IMR-90 (cell line): ENCODE results near the gene BAIAP2L1. TPM values are rescaled to one million over a fixed set of nuclear protein-coding genes. Genes with fewer than 3 reads are reported as not detected.

ENCODE experiments used
- ATAC-seq: fragments of 200-7000 bp; cut with Tn5 transposase; 2 replicates; pipeline ENCODE4 v1.9.1; 2020; ENCODE audit warnings: low read depth, mild to moderate bottlenecking, moderate library complexity
- BruUV-seq: library from RNA; stranded (reverse); fragments of 400-500 nt; replicated peaks from 2 replicates; lab custom pipeline; 2021; lab: Mats Ljungman, UMichigan
- CTCF ChIA-PET: fragments of 300-600 bp; formaldehyde crosslinking; extraction: SDS; loops from one replicate; lab custom pipeline; 2021; ENCODE audit warnings: antibody characterized with exemption; lab: Yijun Ruan, JAX
- POLR2A ChIA-PET: fragments of 300-600 bp; sonication (Branson Sonifier 250); formaldehyde crosslinking; loops from one replicate; lab custom pipeline; 2022; ENCODE audit warnings: antibody characterized with exemption; ENCODE audit not compliant: unreplicated experiment; lab: Charles Lee
- DNase-seq: peaks from one replicate; pipeline ENCODE4 v3.0.0; 2013
- H2AFZ ChIP-seq: replicated peaks from 2 replicates; pipeline ENCODE3; 2013; ENCODE audit warnings: low read length, mild to moderate bottlenecking; ENCODE audit not compliant: poor library complexity
- H2AK5ac ChIP-seq: 2 replicates; pipeline ENCODE4 v1.6.1; 2013; ENCODE audit warnings: low read depth, low read length, inconsistent platforms
- H2AK9ac ChIP-seq: replicated peaks from 2 replicates; pipeline ENCODE3; 2013; ENCODE audit warnings: mild to moderate bottlenecking, low read depth, low read length, moderate library complexity; ENCODE audit not compliant: poor library complexity
- H2BK120ac ChIP-seq: 2 replicates; pipeline ENCODE4 v1.6.1; 2013; ENCODE audit warnings: low read depth, low read length, inconsistent platforms
- H2BK15ac ChIP-seq: 3 replicates; pipeline ENCODE4 v1.6.1; 2013; ENCODE audit warnings: low read depth, low read length, inconsistent platforms
- H2BK20ac ChIP-seq: 2 replicates; pipeline ENCODE4 v1.6.1; 2013; ENCODE audit warnings: low read depth, mild to moderate bottlenecking, inconsistent platforms, low read length, moderate library complexity
- H2BK5ac ChIP-seq: 2 replicates; pipeline ENCODE4 v1.6.1; 2013; ENCODE audit warnings: mild to moderate bottlenecking, low read depth, low read length, inconsistent platforms; ENCODE audit not compliant: poor library complexity, severe bottlenecking
- H3K14ac ChIP-seq: replicated peaks from 2 replicates; pipeline ENCODE4 v1.6.1; 2013; ENCODE audit warnings: low read depth, low read length, inconsistent platforms
- H3K18ac ChIP-seq: 2 replicates; pipeline ENCODE4 v1.6.1; 2013; ENCODE audit warnings: low read depth, low read length, control low read depth
- H3K23ac ChIP-seq: 2 replicates; pipeline ENCODE4 v1.6.1; 2013; ENCODE audit warnings: low read depth, low read length, inconsistent platforms
- H3K27ac ChIP-seq: 2 replicates; pipeline ENCODE4 v1.5.1; 2013; ENCODE audit warnings: mild to moderate bottlenecking, control low read depth, low read length; ENCODE audit not compliant: insufficient read depth
- H3K27me3 ChIP-seq: 2 replicates; pipeline ENCODE4 v1.6.1; 2013; ENCODE audit warnings: low read length; ENCODE audit not compliant: control insufficient read depth, insufficient read depth
- H3K36me3 ChIP-seq: 2 replicates; pipeline ENCODE4 v1.6.1; 2013; ENCODE audit warnings: low read length, mixed read lengths; ENCODE audit not compliant: control insufficient read depth, insufficient read depth
- H3K4ac ChIP-seq: 2 replicates; pipeline ENCODE4 v1.6.1; 2013; ENCODE audit warnings: low read depth, low read length, inconsistent platforms
- H3K4me1 ChIP-seq: 2 replicates; pipeline ENCODE4 v1.6.1; 2013; ENCODE audit warnings: low read length, mixed read lengths; ENCODE audit not compliant: control insufficient read depth, insufficient read depth
- H3K4me2 ChIP-seq: 2 replicates; pipeline ENCODE4 v1.6.1; 2013; ENCODE audit warnings: low read depth, mild to moderate bottlenecking, control low read depth, low read length, moderate library complexity
- H3K4me3 ChIP-seq: 2 replicates; pipeline ENCODE4 v1.5.1; 2013; ENCODE audit warnings: low read depth, mild to moderate bottlenecking, control low read depth, low read length, moderate library complexity; ENCODE audit not compliant: insufficient read depth
- H3K56ac ChIP-seq: 2 replicates; pipeline ENCODE4 v1.6.1; 2013; ENCODE audit warnings: low read length, inconsistent platforms; ENCODE audit not compliant: insufficient read depth; ENCODE audit errors: extremely low read depth
- H3K79me1 ChIP-seq, 2 experiments: 2 replicates each; pipeline ENCODE4 v1.6.1; 2013; ENCODE audit warnings: low read length in 2 of 2, inconsistent platforms in 1 of 2, low read depth in 1 of 2
- H3K9ac ChIP-seq: 2 replicates; pipeline ENCODE4 v1.6.1; 2013; ENCODE audit warnings: low read depth, low read length, control low read depth
- H3K9me1 ChIP-seq: 2 replicates; pipeline ENCODE4 v1.6.1; 2013; ENCODE audit warnings: low read length, inconsistent platforms; ENCODE audit not compliant: insufficient read depth
- H3K9me3 ChIP-seq: 2 replicates; pipeline ENCODE4 v1.6.1; 2013; ENCODE audit warnings: low read length; ENCODE audit not compliant: control insufficient read depth, insufficient read depth
- H4K20me1 ChIP-seq: 2 replicates; pipeline ENCODE4 v1.6.1; 2013; ENCODE audit warnings: low read length, inconsistent platforms; ENCODE audit not compliant: insufficient read depth
- H4K5ac ChIP-seq: 2 replicates; pipeline ENCODE4 v1.6.1; 2013; ENCODE audit warnings: mild to moderate bottlenecking, low read depth, low read length, control low read depth
- H4K8ac ChIP-seq, 2 experiments: 2 replicates each; pipeline ENCODE4 v1.6.1; 2013; ENCODE audit warnings: low read depth in 2 of 2, low read length in 2 of 2, control low read depth in 1 of 2, inconsistent platforms in 1 of 2
- H4K91ac ChIP-seq: 2 replicates; pipeline ENCODE4 v1.6.1; 2013; ENCODE audit warnings: low read depth, low read length, inconsistent platforms; ENCODE audit not compliant: insufficient read depth
- CEBPB ChIP-seq: IDR thresholded peaks from 2 replicates; pipeline ENCODE4 v1.6.1; 2012; ENCODE audit warnings: low read depth, low read length, improper control_type of control experiment
- CHD1 ChIP-seq: IDR thresholded peaks from 2 replicates; pipeline ENCODE4 v1.6.1; 2012; ENCODE audit warnings: low read depth, low read length, improper control_type of control experiment
- FOS ChIP-seq: fragments of 150-350 bp; IDR thresholded peaks from 2 replicates; pipeline ENCODE4 v1.6.1; 2016; ENCODE audit warnings: low read depth, low read length
- MAZ ChIP-seq: IDR thresholded peaks from 2 replicates; pipeline ENCODE4 v1.6.1; 2012; ENCODE audit warnings: low read depth, mild to moderate bottlenecking, low read length, improper control_type of control experiment, moderate library complexity, borderline replicate concordance
- MXI1 ChIP-seq: IDR thresholded peaks from 2 replicates; pipeline ENCODE4 v1.6.1; 2012; ENCODE audit warnings: low read depth, mild to moderate bottlenecking, low read length, moderate library complexity, borderline replicate concordance
- NFE2L2 ChIP-seq: fragments of 150-350 bp; IDR thresholded peaks from 2 replicates; pipeline ENCODE4 v1.6.1; 2016; ENCODE audit warnings: low read depth, mild to moderate bottlenecking, low read length
- RCOR1 ChIP-seq: IDR thresholded peaks from 2 replicates; pipeline ENCODE4 v1.6.1; 2012; ENCODE audit warnings: mild to moderate bottlenecking, low read length, improper control_type of control experiment; ENCODE audit not compliant: insufficient replicate concordance
- RFX5 ChIP-seq: IDR thresholded peaks from 2 replicates; pipeline ENCODE4 v1.8.0; 2012; ENCODE audit warnings: low read depth, mild to moderate bottlenecking, low read length, moderate library complexity
- WGBS, 2 experiments: methylation state at CpG; one replicate each; pipeline versions ENCODE4 v1.1.5 to v1.1.7; 2013; ENCODE audit warnings: missing lambda C conversion rate in 2 of 2; ENCODE audit not compliant: insufficient read length in 1 of 2; ENCODE audit errors: extremely low coverage in 2 of 2; 5-methylcytosine and 5-hydroxymethylcytosine counted together
- dilution Hi-C: fragments of 300-500 bp; cut with HindIII; formaldehyde crosslinking; loops from one replicate; pipeline ENCODE4 v1.14.3; 2018; ENCODE audit warnings: low sequenced_read_pairs; ENCODE audit not compliant: unreplicated experiment
- in situ Hi-C: fragments of 300-500 bp; cut with MboI; formaldehyde crosslinking; loops from 3 replicates; pipeline ENCODE4 v1.14.3; 2019; ENCODE audit warnings: low sequenced_read_pairs, inconsistent platforms, mixed read lengths
- intact Hi-C: fragments of 100-400 bp; cut with micrococcal nuclease; formaldehyde crosslinking; loops from 2 replicates; pipeline ENCODE4 v1.10.0; 2022
- polyA plus RNA-seq, 3 experiments: library from polyadenylated mRNA; depleted of rRNA; stranded (reverse); fragments of >200 nt; gene quantifications; 2 replicates each; pipeline ENCODE4 v1.2.3, GENCODE V29; 2012; ENCODE audit warnings: low replicate concordance in 1 of 3
- total RNA-seq: library from RNA; depleted of rRNA; stranded (reverse); fragments of >200 nt; gene quantifications from 2 replicates; pipeline ENCODE4 v1.2.3, GENCODE V29; 2012
- TF ChIP-seq, protein P1 (sequence below): fragments of 150-350 bp; IDR thresholded peaks from 2 replicates; pipeline ENCODE4 v1.6.1; 2017; ENCODE audit warnings: mild to moderate bottlenecking, antibody characterized with exemption, low read length, low read depth
- TF ChIP-seq, protein P2 (sequence below): fragments of 150-350 bp; IDR thresholded peaks from 2 replicates; pipeline ENCODE4 v1.6.1; 2016; ENCODE audit warnings: low read depth, mild to moderate bottlenecking, low read length, moderate library complexity, borderline replicate concordance

Gene BAIAP2L1
- total and polyA plus RNA-seq, 2 of the 4 experiments (the other 2 are of a cell fraction) = 2.2 to 6.0 TPM

DNA sequence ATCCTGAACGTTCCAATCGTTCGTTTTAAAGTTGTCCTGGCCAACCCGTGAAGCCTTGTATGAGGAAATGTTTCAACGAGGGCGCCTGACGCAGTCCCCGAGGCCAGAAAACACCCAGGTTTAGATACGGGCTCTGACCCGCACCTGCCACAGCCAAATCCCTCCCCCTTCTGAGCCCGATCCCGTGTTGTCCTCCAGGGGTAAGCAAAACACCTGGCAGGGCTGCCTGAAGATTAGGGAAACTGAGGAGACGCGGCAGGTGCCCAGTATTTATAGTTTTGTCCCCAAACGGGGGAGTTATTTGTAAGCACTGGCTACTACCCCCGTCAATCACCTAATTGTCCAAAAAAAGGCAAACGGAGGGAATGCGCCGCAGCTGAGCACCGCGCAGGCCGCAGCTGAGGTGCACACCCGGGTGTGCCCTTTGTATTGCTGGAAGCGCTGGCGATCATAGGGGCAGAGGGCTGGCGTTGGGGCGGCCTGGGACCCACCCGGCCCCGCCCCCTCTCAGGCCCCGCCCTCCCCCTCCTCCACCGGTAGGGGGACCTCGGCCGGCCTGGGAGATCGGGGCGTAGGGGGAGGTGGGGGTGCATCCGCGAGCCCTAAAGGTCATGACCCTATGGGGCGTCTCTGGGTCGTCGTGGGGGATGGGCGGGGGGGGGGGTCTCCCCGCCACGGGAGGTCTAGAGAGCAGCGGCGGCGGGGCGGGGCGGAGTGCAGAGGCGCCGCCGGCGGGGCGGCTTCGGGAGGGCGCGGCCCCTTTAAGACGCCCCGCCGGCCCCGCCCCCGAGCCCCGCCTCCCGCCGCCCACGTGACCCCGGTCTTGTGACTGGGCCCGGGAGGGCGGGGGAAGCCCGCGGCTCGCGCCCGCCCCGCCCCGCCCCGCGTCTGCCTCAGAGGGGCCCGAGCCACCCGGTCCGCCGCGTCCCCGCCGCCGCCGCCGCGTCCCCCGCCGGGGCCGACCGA lies 119.8 kb downstream of the BAIAP2L1 start, which contains the start of gene BRI3 (continued):
- TF ChIP-seq, protein P1, sequence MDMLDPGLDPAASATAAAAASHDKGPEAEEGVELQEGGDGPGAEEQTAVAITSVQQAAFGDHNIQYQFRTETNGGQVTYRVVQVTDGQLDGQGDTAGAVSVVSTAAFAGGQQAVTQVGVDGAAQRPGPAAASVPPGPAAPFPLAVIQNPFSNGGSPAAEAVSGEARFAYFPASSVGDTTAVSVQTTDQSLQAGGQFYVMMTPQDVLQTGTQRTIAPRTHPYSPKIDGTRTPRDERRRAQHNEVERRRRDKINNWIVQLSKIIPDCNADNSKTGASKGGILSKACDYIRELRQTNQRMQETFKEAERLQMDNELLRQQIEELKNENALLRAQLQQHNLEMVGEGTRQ = peak; percentile 92

DNA sequence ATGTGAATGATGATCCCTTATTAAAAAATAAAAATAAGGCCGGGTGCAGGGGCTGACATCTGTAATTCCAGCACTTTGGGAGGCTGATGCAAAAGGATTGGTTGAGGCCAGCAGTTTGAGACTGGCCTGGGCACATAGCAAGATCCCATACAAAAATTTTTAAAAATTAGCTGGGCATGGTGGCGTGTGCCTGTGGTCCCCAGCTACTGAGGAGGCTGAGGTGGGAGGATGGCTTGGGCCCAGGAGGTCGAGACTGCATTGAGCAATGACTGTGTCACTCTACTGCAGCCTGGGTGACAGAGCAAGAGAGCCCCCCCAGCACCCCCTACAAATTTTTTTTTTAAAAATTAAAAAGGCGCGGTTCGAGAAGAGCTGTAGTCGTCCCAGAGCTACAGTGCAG lies 120.6 kb downstream of the BAIAP2L1 start:
- Histone ChIP-seq H2AK9ac (peak overlapping the region; percentile 97), H3K9ac (no peak overlapping the region), H3K18ac (no peak overlapping the region), H3K4me1 (peaks cover 28% of the 10 kb centered on the region), H3K9me1 (peaks cover 10% of the 10 kb centered on the region), H3K14ac (no peak overlapping the region), H3K4me3 (no peak overlapping the region), H3K79me1 (peaks cover 5 to 35% of the 10 kb centered on the region in 2 experiments; a peak in 3 of 4 replicates), H4K5ac (no peak overlapping the region), H3K9me3 (no peaks in the 10 kb centered on the region), H2BK15ac (no peak overlapping the region), H3K4ac (peak overlapping the region; percentile 78; the same call in 1 of the 2 replicates), H3K23ac (peak overlapping the region; percentile 42), H2BK120ac (no peak overlapping the region), H3K36me3 (peaks cover 15% of the 10 kb centered on the region; the same call in 1 of the 2 replicates), H2AFZ (no peak overlapping the region), H4K20me1 (peaks cover 25% of the 10 kb centered on the region), H3K27me3 (no peaks in the 10 kb centered on the region), H3K4me2 (peak overlapping the region; percentile 85; the same call in 1 of the 2 replicates), H2AK5ac (no peak overlapping the region; the same call in 1 of the 2 replicates), H4K8ac (peak overlapping the region; percentile 85 to 88; a peak in 2 of 4 replicates), H3K56ac (no peak overlapping the region), H2BK20ac (peak overlapping the region; percentile 34; the same call in 1 of the 2 replicates), H4K91ac (no peak overlapping the region; the same call in 1 of the 2 replicates), H3K27ac (no peak overlapping the region), H2BK5ac (no peak overlapping the region)
- ChIA-PET POLR2A (no interaction called here), CTCF (no interaction called here)
- intact Hi-C loops (no loop called here), in situ Hi-C loops (no loop called here), dilution Hi-C loops (no loop called here)
- 28% methylated on average over 4 of the region's 7 CpGs; no CpG with 5 or more reads in 1 of the 2 experiments for WGBS, 2 experiments
- ATAC-seq = no peak
- no peak for DNase-seq
- no TSS peak for BruUV-seq
- no peak for TF ChIP-seq RCOR1
- TF ChIP-seq, protein P2, sequence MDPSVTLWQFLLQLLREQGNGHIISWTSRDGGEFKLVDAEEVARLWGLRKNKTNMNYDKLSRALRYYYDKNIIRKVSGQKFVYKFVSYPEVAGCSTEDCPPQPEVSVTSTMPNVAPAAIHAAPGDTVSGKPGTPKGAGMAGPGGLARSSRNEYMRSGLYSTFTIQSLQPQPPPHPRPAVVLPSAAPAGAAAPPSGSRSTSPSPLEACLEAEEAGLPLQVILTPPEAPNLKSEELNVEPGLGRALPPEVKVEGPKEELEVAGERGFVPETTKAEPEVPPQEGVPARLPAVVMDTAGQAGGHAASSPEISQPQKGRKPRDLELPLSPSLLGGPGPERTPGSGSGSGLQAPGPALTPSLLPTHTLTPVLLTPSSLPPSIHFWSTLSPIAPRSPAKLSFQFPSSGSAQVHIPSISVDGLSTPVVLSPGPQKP = no peak
- no peak for TF ChIP-seq RFX5
- TF ChIP-seq CEBPB = no peak
- TF ChIP-seq NFE2L2 = no peak
- TF ChIP-seq CHD1 = no peak
- TF ChIP-seq MAZ = no peak
- no peak for TF ChIP-seq FOS
- no peak for TF ChIP-seq MXI1
- TF ChIP-seq, protein P1 = no peak
